ENCODE results near the gene DLGAP3.

DLGAP3 gene

DNA sequence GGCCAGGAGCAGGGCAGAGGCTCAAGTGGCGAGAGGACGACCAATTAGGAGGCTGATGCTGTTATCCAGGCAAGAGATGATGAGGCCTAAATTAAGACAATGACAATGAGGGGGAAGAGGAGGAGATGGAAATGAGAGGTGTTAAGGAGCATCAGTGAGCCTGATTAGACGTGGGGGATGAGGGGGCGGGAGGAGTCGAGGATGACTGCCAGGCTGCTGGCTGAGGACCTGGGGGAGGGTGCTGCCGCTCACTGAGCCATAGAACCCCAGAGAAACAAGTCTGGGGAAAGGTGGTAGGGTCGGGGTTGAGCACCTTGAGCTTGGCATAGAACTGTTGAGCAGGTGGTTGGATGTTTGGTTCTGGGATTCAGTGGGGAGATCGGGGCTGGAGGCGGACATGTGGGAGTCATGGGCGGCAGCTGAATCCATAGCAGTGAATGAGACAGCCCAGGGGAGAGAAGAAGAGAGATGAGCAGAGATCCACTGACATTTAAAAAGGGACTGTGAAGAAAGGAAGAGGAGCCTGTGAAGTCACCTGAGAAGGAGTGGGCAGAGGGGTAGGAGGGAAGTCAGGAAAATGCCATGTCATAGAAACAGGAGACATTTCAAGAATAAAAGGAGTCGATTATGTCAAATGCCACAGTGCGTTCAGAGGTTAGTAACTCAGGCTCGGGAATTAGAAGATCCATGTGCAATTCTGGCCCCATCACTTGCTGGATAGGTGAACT lies 28.5 kb downstream of the DLGAP3 start:
- no peak for FAIRE-seq

DNA sequence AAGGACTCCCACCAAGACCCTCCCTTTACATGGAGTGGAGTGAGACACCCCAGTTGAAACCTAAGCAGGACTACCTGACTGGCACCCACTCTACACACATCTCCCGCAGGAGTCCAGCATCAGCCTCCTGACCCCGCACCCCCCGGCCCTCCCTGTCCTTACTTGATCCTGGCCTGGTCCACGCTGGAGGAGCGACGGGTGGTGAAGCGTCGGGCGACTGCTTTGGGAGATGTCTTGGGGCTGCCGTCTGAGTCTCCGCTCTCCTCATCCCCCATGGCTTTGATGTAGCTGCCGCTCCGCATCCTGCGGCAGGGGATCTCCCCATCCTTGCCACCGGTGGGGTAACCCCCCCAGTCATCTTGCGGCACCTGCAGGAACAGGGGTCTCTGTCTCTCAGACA lies 29.5 kb downstream of the DLGAP3 start:
- FAIRE-seq = no peak

- FAIRE-seq = no peak
Observed at GRCh38 chr1:34899471-34899870, 30.0 kb downstream of the DLGAP3 start.

DNA sequence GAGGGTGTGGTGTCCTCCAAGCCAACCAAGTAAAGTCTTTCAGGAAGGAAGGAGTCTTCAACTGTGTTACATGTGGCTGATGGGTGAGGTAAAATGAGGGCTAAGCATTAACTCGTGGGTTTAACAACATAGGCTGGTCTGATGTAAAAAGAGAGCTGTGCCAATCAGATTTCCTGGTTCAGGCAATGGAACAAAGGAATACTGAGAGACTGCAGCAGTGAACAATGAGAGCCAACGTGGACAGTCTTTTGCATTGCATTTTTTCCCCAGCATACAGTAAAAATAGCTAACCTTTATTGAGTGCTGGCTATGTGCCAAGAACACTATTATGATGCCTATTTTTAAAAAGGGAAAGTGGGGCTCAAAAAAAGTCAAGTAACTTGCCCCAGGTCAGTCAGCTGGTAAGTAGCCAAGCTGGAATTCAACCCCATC lies 31.1 kb downstream of the DLGAP3 start:
- no peak for FAIRE-seq

DNA sequence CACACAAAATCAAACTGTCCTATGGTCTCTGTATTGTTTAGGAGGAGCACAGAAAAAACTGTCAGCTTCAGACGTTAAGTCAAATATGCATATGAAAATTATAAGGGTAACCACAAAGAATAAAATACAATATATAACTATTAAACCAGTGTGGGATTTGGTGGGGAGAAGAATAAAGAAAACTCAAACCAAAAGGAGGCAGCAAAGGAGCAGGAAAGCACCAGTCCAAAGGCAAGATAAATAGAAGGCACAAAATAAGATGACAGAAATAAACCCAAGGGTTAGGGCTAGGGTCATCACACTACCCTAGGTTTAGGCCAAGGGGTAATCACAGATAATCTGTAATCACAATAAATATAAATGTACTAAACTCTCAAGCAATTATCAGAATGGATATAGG lies 32.8 kb downstream of the DLGAP3 start:
- no peak for FAIRE-seq

DNA sequence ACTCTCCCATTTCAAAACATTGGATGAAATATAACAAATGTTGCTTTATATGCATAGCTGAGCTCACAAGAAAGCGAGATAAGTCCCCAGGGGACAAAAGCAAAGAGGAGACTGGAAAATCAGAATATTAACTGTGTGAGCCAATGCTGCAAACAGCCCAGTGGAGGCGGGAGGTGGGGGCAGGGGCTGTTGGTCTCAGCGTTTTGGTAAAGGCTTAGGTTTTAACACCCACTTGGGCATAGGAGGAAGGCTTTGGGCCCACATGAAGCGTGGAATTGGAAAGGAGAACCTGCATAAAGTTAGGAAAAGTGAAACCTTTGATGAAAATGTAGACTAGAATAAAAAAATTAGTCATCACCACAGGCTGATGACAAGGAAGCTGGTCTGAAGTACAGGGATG lies 39.7 kb downstream of the DLGAP3 start:
- no peak for FAIRE-seq

- FAIRE-seq = no peak
Observed at GRCh38 chr1:34887593-34887992, 41.9 kb downstream of the DLGAP3 start.

DNA sequence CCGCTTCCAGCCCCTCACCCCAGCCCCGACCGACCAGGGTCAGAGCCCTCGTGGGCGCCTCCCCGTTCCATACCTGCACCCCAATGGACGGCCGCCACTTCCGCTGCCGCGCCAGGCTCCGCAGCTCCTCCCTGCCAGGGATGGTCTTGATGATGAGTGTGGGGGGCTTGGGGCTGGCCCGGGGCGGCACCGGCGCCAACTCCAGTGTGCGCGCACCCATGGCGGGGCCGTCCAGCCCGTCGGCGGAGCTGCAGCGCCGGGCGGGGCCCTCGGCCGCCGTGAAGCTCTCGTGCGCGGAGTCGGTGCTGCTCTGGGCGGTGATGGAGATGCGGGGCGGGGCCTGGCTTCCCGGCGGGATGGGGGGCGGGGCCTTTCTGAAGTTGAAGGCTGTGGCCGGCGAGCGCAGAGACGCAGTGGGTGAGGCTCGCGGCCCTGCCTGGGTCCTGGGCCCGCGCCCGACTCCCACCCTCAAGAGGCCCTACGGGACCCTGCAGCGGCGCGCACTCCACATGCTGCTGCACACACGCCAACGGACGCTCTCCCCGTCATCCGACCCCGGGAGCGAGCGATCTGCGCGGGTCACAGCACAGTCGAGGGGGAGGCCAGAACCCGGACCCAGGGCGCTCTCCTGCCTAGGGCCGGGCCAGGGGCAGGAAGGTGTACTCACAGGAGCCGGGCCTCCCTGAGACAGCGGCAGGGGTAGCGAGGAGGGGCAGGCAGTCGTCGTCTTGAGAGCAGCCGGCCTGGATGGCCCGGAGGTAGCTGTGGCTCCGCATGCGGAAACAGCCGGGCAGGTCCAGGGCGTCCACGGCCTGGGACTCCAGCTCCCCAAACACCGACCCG lies 43.8 kb downstream of the DLGAP3 start:
- no peak for FAIRE-seq

DNA sequence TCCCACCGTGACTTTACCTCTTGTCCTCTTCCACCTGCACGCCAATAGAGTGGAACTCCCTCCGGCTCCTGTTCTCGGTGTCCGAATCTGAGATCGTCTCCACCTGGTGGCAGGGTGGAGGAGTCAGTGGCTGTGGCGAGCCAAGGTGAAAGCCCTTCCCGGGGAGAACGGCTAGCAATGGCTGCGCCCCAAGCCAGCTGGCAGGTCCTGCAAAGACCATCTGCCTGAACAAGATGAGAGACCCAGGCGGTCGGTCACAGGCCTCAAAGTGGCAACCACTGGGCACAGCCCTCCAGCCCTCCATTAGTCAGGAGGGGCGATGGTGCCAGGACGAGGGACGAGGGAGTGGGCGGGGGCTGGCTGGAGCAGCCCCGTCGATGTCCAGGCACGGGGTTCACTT lies 44.5 kb downstream of the DLGAP3 start:
- no peak for FAIRE-seq

GRCh38 chr1:34884536-34884935 lies 44.9 kb downstream of the DLGAP3 start:
- FAIRE-seq = no peak

- FAIRE-seq = no peak
Observed at GRCh38 chr1:34879230-34879629, 50.2 kb downstream of the DLGAP3 start.

- no peak for FAIRE-seq
Observed at GRCh38 chr1:34876406-34876805, 53.0 kb downstream of the DLGAP3 start.

GRCh38 chr1:34874296-34874952 lies 55.0 kb downstream of the DLGAP3 start:
- no peak for FAIRE-seq

GRCh38 chr1:34872133-34872503 lies 57.3 kb downstream of the DLGAP3 start:
- no peak for FAIRE-seq

DNA sequence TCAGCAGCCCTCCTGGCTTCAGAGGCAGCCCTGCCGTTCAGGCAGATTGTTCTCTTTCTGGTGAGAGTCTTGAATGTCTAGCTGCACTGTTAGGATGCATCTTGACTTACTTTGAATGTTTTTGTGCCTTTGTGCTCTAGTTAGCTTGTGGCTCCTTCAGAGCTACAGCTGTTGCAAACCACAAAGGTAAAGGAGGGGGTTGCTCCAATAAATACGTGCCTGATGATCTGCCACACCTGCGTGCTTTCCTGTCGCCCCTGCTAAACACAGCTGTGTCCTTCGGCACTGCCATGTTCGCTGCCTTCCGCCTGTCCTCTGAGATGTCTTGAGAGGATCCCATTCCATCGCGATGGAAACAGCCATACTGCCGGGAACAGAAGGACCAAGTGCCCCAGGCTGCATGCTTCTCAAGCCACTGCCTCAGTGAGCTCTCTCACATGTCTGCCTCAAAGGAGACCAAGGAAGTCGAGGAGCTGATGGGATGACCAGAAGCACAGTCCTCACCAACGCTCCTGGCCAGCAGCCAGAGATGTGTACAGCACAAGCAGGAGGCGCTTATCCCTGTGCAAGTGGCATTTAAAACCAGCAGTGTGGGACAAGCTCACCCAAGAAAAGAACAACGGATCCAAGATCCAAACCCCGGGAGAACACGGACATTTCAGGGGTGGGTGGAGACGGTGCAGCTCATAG lies 57.9 kb downstream of the DLGAP3 start:
- no peak for FAIRE-seq

DNA sequence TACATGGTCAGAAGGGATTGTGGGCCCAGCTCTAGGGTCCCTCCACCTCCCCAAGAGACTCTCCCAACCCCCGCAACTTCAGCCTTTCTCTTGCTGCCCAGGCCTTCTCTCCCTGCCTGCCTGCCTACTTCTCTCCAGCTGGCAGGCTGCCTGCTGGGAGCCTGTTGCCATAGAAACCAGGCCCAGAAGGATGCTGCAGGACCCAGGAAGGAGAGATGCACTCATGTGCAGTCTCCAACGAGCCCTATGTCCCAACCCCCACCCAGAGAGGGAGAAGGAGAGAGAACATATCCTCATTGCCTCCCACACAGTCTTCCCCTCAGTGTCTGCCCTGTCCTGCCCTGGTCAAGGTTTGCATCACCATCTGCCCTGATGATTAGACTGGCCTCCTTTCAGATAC lies 59.1 kb downstream of the DLGAP3 start:
- no peak for FAIRE-seq

DNA sequence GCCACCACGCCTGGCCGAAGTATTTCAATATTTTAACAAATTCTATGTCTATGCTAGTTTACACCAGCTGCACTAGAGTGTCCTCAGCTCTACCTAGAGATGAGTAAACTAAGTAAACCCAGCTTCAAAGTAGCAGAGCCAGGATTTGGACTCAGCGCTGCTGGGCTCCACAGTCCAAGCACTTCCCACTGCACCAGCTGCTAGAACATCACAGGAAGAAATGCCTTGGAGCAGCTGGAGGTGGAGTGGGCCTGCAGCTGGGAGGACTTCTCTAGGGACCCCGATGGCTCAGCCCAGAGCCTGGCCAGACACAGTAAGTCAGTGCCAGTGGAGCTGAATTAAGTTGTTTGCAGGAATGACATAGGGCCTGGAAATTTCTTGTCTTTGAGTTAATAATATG lies 59.7 kb downstream of the DLGAP3 start:
- FAIRE-seq = no peak

GRCh38 chr1:34868230-34869049 lies 61.0 kb downstream of the DLGAP3 start:
- FAIRE-seq = no peak

DNA sequence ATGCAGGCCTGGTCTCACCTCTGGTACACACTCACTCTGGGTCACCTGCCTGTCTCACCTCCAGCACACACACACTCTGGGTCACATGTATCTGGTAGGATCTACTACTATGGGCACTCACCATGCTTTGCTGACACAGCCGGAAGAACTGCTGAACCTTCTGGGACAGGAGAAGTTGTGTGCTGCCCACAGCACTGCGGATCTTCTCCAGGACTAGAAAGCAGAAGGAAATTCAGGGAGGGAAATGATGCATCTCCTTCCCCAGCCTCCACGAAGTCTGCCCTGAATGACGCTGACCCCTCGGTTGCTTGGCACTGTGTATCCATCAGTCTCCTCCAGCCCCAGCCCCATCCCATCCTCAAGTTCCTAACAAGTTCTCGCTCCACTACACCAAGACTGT lies 62.0 kb downstream of the DLGAP3 start:
- no peak for FAIRE-seq

DNA sequence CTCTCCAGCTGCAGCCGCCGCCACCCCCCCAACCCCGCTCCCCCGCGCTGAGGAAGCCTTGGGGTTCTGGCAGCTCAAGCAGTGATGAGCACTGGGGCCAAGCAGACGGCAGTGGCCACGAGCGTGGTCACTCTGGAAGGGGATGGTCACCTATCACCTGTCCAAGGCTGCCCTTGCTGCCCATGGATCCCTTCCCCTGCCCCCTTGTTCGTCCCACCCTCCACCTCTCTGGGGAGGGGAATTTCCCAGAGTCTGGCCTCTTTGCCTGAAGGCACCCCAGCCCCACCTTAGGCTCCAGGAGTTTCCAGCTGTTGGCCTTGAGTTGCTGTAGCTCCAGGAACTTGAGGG lies 62.7 kb downstream of the DLGAP3 start:
- FAIRE-seq = no peak

- FAIRE-seq = no peak
Observed at GRCh38 chr1:34865981-34866761, 63.3 kb downstream of the DLGAP3 start.

DNA sequence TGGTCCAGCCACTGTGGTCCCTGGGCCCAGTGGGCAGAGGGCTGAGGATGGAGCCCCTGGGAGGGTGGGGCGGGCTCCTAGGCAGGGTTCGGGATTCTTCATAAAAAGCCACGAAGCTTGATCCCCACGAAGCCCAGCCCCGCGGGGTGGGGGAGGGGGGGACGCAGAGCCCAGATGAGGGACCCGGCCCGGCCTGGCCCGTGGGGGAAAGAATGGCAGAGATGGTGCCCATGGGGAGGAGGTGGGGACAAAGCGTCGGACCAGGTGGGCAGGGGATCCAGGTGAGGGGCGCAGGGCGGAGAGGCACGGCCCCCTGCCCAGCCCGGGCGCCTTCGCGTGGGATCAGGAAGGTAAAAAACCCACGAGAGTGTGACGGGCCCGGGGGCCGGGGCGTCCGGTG lies 63.9 kb downstream of the DLGAP3 start:
- no peak for FAIRE-seq

Measured in TTC549 (cell line).